Thyroid gland (tissue), 4 donors: ENCODE measurements around the gene CREB5. TPM values are rescaled to one million over a fixed set of nuclear protein-coding genes. Genes with fewer than 3 reads are reported as not detected.

Source experiments
- DNase-seq, 2 donors: peaks; one replicate each; pipeline ENCODE4 v3.0.0-alpha.2; 2019
- H3K27ac ChIP-seq, 3 donors: fragments of 200-600 bp; sonication (generic); 1 replicate in 2 of 3; 2 replicates in 1 of 3; pipeline ENCODE4 v1.5.1; 2016 to 2019; ENCODE audit warnings: mild to moderate bottlenecking in 1 of 3, moderate library complexity in 1 of 3
- H3K27me3 ChIP-seq: fragments of 200-600 bp; sonication (generic); one replicate; pipeline ENCODE4 v1.5.1; 2019
- H3K36me3 ChIP-seq, 2 donors: fragments of 200-600 bp; sonication (generic); one replicate each; pipeline ENCODE4 v1.5.1; 2016 to 2019
- H3K4me1 ChIP-seq, 2 donors: fragments of 200-600 bp; sonication (generic); one replicate each; pipeline ENCODE4 v1.5.1; 2017 to 2019
- H3K4me3 ChIP-seq, 3 donors: fragments of 200-600 bp; sonication (generic); replicated peaks in 1 of 3; 1 replicate in 2 of 3; 2 replicates in 1 of 3; pipeline ENCODE4 v1.5.1; 2016; ENCODE audit warnings: mild to moderate bottlenecking in 1 of 3
- H3K9me3 ChIP-seq: fragments of 200-600 bp; sonication (generic); one replicate; pipeline ENCODE4 v1.5.1; 2017
- POLR2A ChIP-seq, 2 donors: fragments of 450-650 bp; IDR thresholded peaks; one replicate each; pipeline ENCODE4 v1.6.1; 2017; ENCODE audit warnings: antibody characterized with exemption in 2 of 2, mild to moderate bottlenecking in 2 of 2, moderate library complexity in 1 of 2
- WGBS, 2 donors: methylation state at CpG; one replicate each; pipeline ENCODE4 v1.1.5; 2017; 5-methylcytosine and 5-hydroxymethylcytosine counted together
- intact Hi-C: fragments of 100-400 bp; cut with DNase I; formaldehyde crosslinking; loops from one replicate; pipeline ENCODE4 v1.15.1; 2023
- total RNA-seq, 4 donors: library from RNA; depleted of rRNA; stranded (reverse); fragments of >200 nt; gene quantifications; one replicate each; pipeline ENCODE4 v1.2.3, GENCODE V29; 2016
- TF ChIP-seq, protein P1 (sequence below), 6 experiments: fragments of 200-600 bp in 3 of 6; fragments of 450-650 bp in 3 of 6; sonication (generic) in 3 of 6; IDR thresholded peaks; one replicate each; pipeline ENCODE4 v1.5.1; 2016 to 2019; ENCODE audit warnings: antibody characterized with exemption in 6 of 6, mild to moderate bottlenecking in 2 of 6, inconsistent platforms in 1 of 6, moderate library complexity in 1 of 6

The CREB5 gene
- total RNA-seq, 4 donors from 2014 or later: 2.5 to 13.6 (median 6.5) TPM

DNA sequence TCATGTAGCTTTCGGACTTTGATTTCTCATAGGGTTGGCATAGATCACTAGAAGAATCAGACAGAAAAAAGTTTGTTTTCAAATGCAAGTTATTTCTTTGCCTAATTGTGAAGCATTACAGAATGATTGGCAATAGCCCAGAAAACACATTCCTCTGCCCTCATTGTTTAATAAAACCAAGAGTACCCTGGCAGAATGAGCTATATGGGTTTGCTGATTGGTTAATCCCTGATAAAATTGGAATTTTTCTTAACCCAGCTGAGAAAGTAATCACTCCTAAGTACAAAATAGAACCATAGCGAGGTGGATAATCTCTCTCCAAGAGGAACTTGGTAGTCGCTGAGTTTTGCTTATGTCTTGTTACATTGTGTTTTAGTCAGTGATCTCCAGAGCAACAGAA, 30.9 kb upstream of the CREB5 start:
- Histone ChIP-seq H3K4me1 (peaks cover 4% of the 10 kb centered on the region in 2 donors), H3K27me3 (no peaks in the 10 kb centered on the region), H3K36me3 (no peaks in the 10 kb centered on the region), H3K9me3 (no peaks in the 10 kb centered on the region), H3K4me3 (no peak overlapping the region), H3K27ac (no peak overlapping the region)
- no peak for TF ChIP-seq POLR2A (IDR thresholded peaks at IDR 0.05)
- TF ChIP-seq, protein P1, sequence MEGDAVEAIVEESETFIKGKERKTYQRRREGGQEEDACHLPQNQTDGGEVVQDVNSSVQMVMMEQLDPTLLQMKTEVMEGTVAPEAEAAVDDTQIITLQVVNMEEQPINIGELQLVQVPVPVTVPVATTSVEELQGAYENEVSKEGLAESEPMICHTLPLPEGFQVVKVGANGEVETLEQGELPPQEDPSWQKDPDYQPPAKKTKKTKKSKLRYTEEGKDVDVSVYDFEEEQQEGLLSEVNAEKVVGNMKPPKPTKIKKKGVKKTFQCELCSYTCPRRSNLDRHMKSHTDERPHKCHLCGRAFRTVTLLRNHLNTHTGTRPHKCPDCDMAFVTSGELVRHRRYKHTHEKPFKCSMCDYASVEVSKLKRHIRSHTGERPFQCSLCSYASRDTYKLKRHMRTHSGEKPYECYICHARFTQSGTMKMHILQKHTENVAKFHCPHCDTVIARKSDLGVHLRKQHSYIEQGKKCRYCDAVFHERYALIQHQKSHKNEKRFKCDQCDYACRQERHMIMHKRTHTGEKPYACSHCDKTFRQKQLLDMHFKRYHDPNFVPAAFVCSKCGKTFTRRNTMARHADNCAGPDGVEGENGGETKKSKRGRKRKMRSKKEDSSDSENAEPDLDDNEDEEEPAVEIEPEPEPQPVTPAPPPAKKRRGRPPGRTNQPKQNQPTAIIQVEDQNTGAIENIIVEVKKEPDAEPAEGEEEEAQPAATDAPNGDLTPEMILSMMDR (IDR thresholded peaks at IDR 0.05): no peak
- 70 to 76% methylated on average over 3 of the region's 3 CpGs for WGBS, 2 donors
- intact Hi-C loops: loop anchor here (10.0 kb wide), 1 partner anchor 243 kb away; no protein-coding TSS in a partner anchor
- DNase-seq: no peak

DNA sequence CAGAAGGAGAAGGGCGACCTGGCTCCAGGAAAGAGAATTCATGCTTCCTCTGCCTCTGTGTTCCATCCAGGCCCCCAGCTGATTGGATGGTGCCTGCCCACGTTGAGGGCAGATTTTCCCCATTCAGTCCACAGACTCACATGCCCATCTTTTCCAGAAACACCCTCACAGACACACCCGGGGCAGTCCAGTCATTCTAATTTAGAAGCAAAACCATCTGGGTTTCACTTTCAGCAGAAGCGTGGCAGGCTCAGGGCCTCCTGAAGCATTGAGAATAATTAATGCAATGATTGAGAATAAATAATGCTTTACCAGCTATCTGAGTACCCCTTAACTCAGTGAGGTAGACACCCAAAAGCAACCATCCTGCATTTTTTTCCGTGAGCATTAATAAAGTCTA, 30.2 kb upstream of the CREB5 start:
- no peak overlapping the region for H3K4me3 ChIP-seq
- TF ChIP-seq, protein P1 (IDR thresholded peaks at IDR 0.05): no peak
- no peak for TF ChIP-seq POLR2A (IDR thresholded peaks at IDR 0.05)
- WGBS, 2 donors: 89 to 91% methylated on average over 5 of the region's 5 CpGs
- DNase-seq: no peak
- H3K4me1 ChIP-seq: peaks cover 4% of the 10 kb centered on the region in 2 donors
- H3K27me3 ChIP-seq: no peaks in the 10 kb centered on the region
- intact Hi-C loops: loop anchor here (10.0 kb wide), 1 partner anchor 243 kb away; no protein-coding TSS in a partner anchor
- no peaks in the 10 kb centered on the region for H3K36me3 ChIP-seq
- H3K27ac ChIP-seq: no peak overlapping the region
- H3K9me3 ChIP-seq: no peaks in the 10 kb centered on the region

DNA sequence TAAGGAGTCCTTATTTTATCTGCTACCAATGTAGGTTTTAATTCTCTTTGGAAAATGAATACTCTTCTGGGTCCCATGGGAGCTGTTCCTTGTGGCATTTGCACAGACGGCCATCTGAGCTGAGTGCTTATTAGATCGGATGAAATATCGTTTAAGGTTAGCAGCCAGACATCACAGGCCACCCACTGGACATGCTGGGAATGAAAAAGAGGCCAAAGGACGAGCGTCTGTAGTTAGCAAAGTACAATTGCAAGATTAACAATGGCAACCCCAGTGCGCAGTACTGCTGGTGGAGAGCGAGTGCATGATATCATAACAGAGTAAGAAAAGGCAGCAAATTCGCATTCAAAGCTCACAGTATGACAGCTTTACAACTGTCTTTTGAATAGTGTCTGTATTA, 28.3 kb upstream of the CREB5 start:
- Histone ChIP-seq H3K9me3 (no peaks in the 10 kb centered on the region), H3K27me3 (no peaks in the 10 kb centered on the region), H3K36me3 (no peaks in the 10 kb centered on the region), H3K27ac (no peak overlapping the region), H3K4me3 (no peak overlapping the region), H3K4me1 (peaks cover 4% of the 10 kb centered on the region in 2 donors)
- DNase-seq: no peak
- no peak for TF ChIP-seq POLR2A (IDR thresholded peaks at IDR 0.05)
- TF ChIP-seq, protein P1 (IDR thresholded peaks at IDR 0.05): no peak
- intact Hi-C loops: loop anchor here (10.0 kb wide), 1 partner anchor 241 kb away; no protein-coding TSS in a partner anchor
- 83 to 85% methylated on average over 8 of the region's 8 CpGs for WGBS, 2 donors

- no peaks in the 10 kb centered on the region for H3K36me3 ChIP-seq
- WGBS, 2 donors: 34 to 38% methylated on average over 14 of the region's 14 CpGs
- intact Hi-C loops: loop anchor here (5.0 to 10.0 kb wide), 2 partner anchors 235 to 463 kb away; no protein-coding TSS in a partner anchor
- TF ChIP-seq, protein P1 (IDR thresholded peaks at IDR 0.05): peak; percentile 37 to 80 (median 66)
- TF ChIP-seq POLR2A (IDR thresholded peaks at IDR 0.05): no peak
- no peak overlapping the region for H3K27ac ChIP-seq
- no peaks in the 10 kb centered on the region for H3K27me3 ChIP-seq
- H3K9me3 ChIP-seq: no peaks in the 10 kb centered on the region
- no peaks in the 10 kb centered on the region for H3K4me1 ChIP-seq
- H3K4me3 ChIP-seq: no peak overlapping the region
- DNase-seq: no peak
Observed at GRCh38 chr7:28389504-28390395, 22.6 kb upstream of the CREB5 start.

DNA sequence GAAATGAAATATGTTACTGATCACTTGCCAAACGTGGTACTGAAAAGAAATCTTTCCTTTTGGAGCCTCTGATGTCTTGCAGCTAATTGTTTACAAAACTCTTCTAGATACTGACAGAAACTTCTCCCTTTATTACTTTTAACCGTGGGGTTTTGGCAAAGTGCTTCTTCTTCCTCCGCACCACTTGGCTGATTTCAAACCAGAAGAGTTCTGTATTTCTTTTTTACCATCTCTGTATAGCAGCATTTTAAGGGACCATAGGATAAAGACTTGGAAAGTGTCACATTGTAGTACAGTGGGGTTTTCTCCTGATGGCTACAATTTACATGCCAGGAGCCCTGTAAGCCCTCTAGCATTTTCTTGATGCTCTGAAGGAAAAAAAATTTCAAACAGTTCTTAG, 21.9 kb upstream of the CREB5 start:
- intact Hi-C loops: loop anchor here (5.0 kb wide), 1 partner anchor 462 kb away; no protein-coding TSS in a partner anchor
- Histone ChIP-seq H3K36me3 (no peaks in the 10 kb centered on the region), H3K27ac (no peak overlapping the region), H3K9me3 (no peaks in the 10 kb centered on the region), H3K27me3 (no peaks in the 10 kb centered on the region), H3K4me3 (no peak overlapping the region), H3K4me1 (no peaks in the 10 kb centered on the region)
- WGBS, 2 donors: 49 to 53% methylated on average over 3 of the region's 3 CpGs
- TF ChIP-seq POLR2A (IDR thresholded peaks at IDR 0.05): no peak
- TF ChIP-seq, protein P1 (IDR thresholded peaks at IDR 0.05): no peak
- DNase-seq: no peak
